ENCODE results near the gene MT1H. TPM values are rescaled to one million over a fixed set of nuclear protein-coding genes. Genes with fewer than 3 reads are reported as not detected.

MT1H gene
- total and polyA plus RNA-seq, 2 donors (not counting 1 experiment from before 2014, with no cell fraction given): not detected

DNA sequence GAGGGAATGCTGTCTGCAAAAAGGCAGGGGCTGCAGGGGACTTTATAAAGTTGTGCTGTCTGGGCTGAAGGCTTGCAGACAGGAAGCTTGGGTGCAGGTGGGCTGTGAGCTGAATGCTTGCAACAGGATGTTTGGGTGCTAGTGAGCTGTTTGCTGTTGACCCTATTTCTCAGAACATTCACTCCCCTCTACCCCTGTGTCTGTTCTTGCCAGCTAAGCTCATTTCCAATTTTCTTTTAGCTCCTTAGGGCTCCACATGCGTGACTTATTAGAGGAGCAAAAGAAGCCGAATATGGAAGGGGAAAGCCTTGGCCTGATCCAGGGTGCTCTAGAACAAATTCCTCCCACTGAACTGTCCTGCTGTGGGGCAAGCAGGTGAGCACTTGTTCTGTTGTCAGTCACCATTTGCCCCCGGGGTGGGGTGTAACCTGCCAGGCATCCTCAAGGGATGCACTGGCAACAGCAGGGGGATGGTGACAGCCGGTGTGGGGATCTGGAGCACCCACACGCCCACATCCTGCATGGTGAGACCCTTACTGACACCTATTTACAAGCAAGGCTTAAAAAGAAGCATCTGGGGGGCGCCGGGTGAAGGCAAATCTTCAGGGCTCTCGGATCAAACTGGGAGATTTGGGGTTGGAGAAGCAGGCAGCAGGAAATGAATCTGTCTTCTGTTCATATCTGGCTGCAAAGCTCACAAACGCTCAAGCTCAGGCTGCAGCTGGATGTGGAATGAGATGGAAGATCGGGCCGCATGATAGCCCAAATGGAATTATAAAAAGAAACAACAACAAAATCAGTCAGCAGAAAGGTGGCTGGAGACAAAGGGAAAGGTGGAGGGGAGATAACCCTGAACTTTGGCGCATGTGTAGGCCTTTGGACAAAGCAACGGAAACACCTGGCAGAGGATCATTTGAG, 39.2 kb downstream of the MT1H start:
- 66% methylated on average over 5 of the region's 13 CpGs for WGBS (ENCODE audit: insufficient coverage)
- H3K4me2 ChIP-seq (replicated peaks; ENCODE audit: low read depth, low read length, poor library complexity, severe bottlenecking): no peak overlapping the region
- no peaks in the 10 kb centered on the region for H4K20me1 ChIP-seq (ENCODE audit: control insufficient read depth, insufficient read depth, low read length, poor library complexity, severe bottlenecking)
- Mint-ChIP-seq H3K4me3 (no peak overlapping the region), H3K4me1 (no peaks in the 10 kb centered on the region), H3K27ac (no peak overlapping the region), H3K27me3 (peaks cover 3% of the 10 kb centered on the region), H3K9me3 (ENCODE audit: insufficient read depth) (no peaks in the 10 kb centered on the region)
- H3K27ac ChIP-seq (ENCODE audit: low read length in 2 of 2): no peak overlapping the region
- ATAC-seq (ENCODE audit: low read depth): no peak
- TF ChIP-seq EZH2 (IDR thresholded peaks at IDR 0.05; ENCODE audit: borderline replicate concordance, insufficient read depth, low read depth, low read length, poor library complexity, severe bottlenecking): no peak
- TF ChIP-seq, protein P1, sequence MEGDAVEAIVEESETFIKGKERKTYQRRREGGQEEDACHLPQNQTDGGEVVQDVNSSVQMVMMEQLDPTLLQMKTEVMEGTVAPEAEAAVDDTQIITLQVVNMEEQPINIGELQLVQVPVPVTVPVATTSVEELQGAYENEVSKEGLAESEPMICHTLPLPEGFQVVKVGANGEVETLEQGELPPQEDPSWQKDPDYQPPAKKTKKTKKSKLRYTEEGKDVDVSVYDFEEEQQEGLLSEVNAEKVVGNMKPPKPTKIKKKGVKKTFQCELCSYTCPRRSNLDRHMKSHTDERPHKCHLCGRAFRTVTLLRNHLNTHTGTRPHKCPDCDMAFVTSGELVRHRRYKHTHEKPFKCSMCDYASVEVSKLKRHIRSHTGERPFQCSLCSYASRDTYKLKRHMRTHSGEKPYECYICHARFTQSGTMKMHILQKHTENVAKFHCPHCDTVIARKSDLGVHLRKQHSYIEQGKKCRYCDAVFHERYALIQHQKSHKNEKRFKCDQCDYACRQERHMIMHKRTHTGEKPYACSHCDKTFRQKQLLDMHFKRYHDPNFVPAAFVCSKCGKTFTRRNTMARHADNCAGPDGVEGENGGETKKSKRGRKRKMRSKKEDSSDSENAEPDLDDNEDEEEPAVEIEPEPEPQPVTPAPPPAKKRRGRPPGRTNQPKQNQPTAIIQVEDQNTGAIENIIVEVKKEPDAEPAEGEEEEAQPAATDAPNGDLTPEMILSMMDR (IDR thresholded peaks at IDR 0.05): no peak
- H3K9me3 ChIP-seq (ENCODE audit: control extremely low read depth in 1 of 3, control insufficient read depth in 2 of 3, insufficient read depth in 1 of 3, low read length in 2 of 3): no peaks in the 10 kb centered on the region
- no peak overlapping the region for H2AFZ ChIP-seq (ENCODE audit: insufficient read depth, low read depth, low read length, poor library complexity, severe bottlenecking)
- H3K27me3 ChIP-seq (replicated peaks in 1 of 4; ENCODE audit: control extremely low read depth in 1 of 4, control insufficient read depth in 3 of 4, insufficient read depth in 4 of 4, low read length in 3 of 4): peaks cover 0 to 8% (median 0%) of the 10 kb centered on the region in 4 experiments
- intact Hi-C loops (cut with micrococcal nuclease): loop anchor here (10.0 kb wide), 3 partner anchors 284 to 764 kb away; partner anchors contain the start of gene AMFR
- no peaks in the 10 kb centered on the region for H3K4me1 ChIP-seq (ENCODE audit: control insufficient read depth in 2 of 2, insufficient read depth in 2 of 2, low read length in 2 of 2)
- CTCF ChIA-PET: interaction anchor here (0.9 kb wide), 1 partner anchor 8 kb away, joined by 3 read pairs; no protein-coding TSS in a partner anchor
- DNase-seq: no peak
- no peaks in the 10 kb centered on the region for H3K36me3 ChIP-seq (replicated peaks in 1 of 2; ENCODE audit: control extremely low read depth in 1 of 2, control insufficient read depth in 1 of 2, extremely low read depth in 1 of 2, insufficient read depth in 2 of 2, low read length in 1 of 2)
- H3K79me2 ChIP-seq (ENCODE audit: control insufficient read depth, insufficient read depth, low read length): no peaks in the 10 kb centered on the region
- H3K9ac ChIP-seq (ENCODE audit: low read length): no peak overlapping the region
- no peak overlapping the region for H3K4me3 ChIP-seq (ENCODE audit: control extremely low read depth in 1 of 5, extremely low read depth in 1 of 5, insufficient read depth in 1 of 5, low read depth in 2 of 5, low read length in 4 of 5)
- POLR2A ChIA-PET: interaction anchor here (0.6 kb wide), 1 partner anchor 162 kb away, joined by 4 read pairs; no protein-coding TSS in a partner anchor

All from B cell (primary cell).